Activated naive CD4-positive, alpha-beta T cell treated with anti-CD3 and anti-CD28 coated beads, Interleukin-2, amount 50 U/mL, for 24 hours (primary cell): ENCODE results near the gene RNF149.

Experiments used
- H3K27ac Mint-ChIP-seq: one replicate; pipeline ENCODE4 v1.8.0; 2021; ENCODE audit warnings: mild to moderate bottlenecking, mixed read lengths
- H3K27me3 Mint-ChIP-seq: one replicate; pipeline ENCODE4 v1.8.0; 2021; ENCODE audit warnings: mixed read lengths
- H3K36me3 Mint-ChIP-seq: one replicate; pipeline ENCODE4 v1.8.0; 2021; ENCODE audit warnings: mixed read lengths
- H3K4me1 Mint-ChIP-seq: one replicate; pipeline ENCODE4 v1.8.0; 2021; ENCODE audit warnings: mixed read lengths
- H3K4me3 Mint-ChIP-seq: one replicate; pipeline ENCODE4 v1.8.0; 2021; ENCODE audit warnings: mild to moderate bottlenecking, mixed read lengths
- H3K9me3 Mint-ChIP-seq: one replicate; pipeline ENCODE4 v1.8.0; 2021; ENCODE audit warnings: mixed read lengths

RNF149 gene

DNA sequence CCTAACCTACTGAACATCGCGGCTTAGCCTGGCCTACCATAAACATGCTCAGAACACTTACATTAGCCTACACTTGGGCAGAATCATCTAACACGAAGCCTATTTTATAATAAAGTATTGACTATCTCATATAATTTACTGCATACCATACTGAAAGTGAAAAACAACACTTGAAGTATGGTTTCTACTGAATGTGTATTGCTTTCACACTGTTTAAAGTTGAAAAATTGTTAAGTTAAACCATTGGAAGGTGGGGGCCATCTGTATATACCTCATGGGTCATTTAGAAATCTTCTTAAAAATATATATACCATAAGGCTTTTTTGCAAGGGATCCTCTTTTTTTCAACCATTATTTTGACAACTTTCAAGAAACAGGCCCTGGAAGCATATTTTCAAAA is 16.5 kb downstream of the RNF149 start:
- no peaks in the 10 kb centered on the region for H3K27me3 Mint-ChIP-seq
- no peak overlapping the region for H3K4me3 Mint-ChIP-seq
- no peaks in the 10 kb centered on the region for H3K9me3 Mint-ChIP-seq
- peaks cover 18% of the 10 kb centered on the region for H3K36me3 Mint-ChIP-seq
- H3K4me1 Mint-ChIP-seq, result peaks cover 42% of the 10 kb centered on the region
- no peak overlapping the region for H3K27ac Mint-ChIP-seq

DNA sequence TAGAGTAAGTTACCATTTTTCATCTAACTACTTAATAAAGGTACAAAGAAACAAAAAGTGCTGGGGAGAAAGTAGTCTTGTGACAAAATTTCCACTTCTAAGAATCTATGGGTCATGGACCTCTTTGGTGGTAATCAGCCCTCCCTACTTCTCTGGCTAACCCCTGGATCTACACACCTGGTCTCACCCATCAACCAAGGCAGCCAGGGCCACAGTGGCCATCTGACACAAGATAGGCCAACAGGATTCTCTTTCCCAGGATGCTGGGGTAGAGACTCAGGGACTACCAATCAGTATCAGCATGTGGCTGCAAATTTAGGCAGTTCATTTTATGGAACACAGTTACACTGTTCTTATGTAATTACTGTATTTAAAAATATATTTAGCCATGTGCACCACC is 17.8 kb downstream of the RNF149 start:
- H3K4me3 Mint-ChIP-seq, result no peak overlapping the region
- no peaks in the 10 kb centered on the region for H3K9me3 Mint-ChIP-seq
- no peak overlapping the region for H3K27ac Mint-ChIP-seq
- H3K36me3 Mint-ChIP-seq, result peaks cover 18% of the 10 kb centered on the region
- H3K27me3 Mint-ChIP-seq, result no peaks in the 10 kb centered on the region
- H3K4me1 Mint-ChIP-seq, result peaks cover 37% of the 10 kb centered on the region

DNA sequence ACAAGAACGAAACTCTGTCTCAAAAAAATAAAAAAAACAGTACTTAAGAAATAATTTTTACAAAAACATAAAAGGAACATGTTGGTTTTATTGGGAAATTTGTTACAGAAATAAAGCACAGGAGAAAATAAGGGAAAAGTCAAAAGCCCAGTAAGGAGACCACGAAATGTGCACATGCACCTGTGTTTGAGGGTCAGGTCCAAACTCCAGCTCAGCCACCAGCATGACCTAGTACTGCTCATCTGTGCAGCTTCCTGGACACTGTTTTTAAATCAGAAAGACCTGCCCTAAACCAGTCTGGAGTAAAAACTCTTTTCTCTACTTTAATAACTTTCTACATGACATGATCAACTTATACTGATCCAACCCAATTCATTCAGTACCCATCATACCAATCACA is 21.2 kb downstream of the RNF149 start:
- Mint-ChIP-seq H3K27me3 (no peaks in the 10 kb centered on the region), H3K36me3 (peaks cover 23% of the 10 kb centered on the region), H3K27ac (no peak overlapping the region), H3K9me3 (no peaks in the 10 kb centered on the region), H3K4me1 (peaks cover 28% of the 10 kb centered on the region), H3K4me3 (no peak overlapping the region)

DNA sequence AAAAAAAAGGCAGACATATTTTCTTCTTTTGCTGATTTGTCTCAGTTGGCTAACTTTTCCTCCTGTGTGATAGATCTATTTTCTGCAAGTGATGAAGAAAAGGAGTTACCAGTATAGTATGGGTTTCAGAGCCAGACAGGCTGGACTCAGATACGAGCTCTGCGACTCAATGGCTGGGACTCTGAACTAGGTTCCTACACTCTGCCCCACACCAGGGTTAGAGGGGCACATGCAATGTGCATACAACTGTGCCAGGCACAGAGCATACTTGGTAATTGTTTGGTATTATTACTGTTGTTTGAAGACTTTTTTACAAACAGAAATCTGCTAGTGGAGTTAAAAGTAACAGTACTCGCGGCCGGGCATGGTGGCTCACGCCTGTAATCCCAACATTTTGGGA is 21.8 kb downstream of the RNF149 start:
- H3K4me1 Mint-ChIP-seq, result peaks cover 34% of the 10 kb centered on the region
- no peak overlapping the region for H3K4me3 Mint-ChIP-seq
- H3K27me3 Mint-ChIP-seq, result no peaks in the 10 kb centered on the region
- peaks cover 28% of the 10 kb centered on the region for H3K36me3 Mint-ChIP-seq
- H3K27ac Mint-ChIP-seq, result no peak overlapping the region
- no peaks in the 10 kb centered on the region for H3K9me3 Mint-ChIP-seq

DNA sequence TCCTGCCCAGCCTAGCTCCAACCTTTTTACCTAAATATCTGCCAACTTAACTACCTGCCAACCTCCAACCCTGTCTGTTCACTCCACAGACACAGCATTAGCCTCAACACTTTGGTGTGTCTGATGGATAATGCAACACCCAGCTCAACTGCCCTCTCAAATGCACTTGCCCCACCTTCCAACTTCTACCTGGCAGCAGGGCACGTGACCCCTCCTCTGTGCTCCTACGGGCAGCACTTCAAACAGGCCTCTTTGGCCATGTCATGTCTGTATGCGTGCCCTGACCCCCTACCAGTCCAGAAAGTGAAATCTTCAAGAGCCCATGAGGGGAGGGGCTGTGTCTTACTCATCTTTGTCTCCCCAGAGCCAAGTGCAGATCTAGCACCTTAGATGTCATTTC is 25.5 kb downstream of the RNF149 start:
- Mint-ChIP-seq H3K27ac (peak overlapping the region; percentile 72), H3K4me1 (peaks cover 38% of the 10 kb centered on the region), H3K36me3 (peaks cover 35% of the 10 kb centered on the region), H3K27me3 (no peaks in the 10 kb centered on the region), H3K9me3 (no peaks in the 10 kb centered on the region), H3K4me3 (no peak overlapping the region)

DNA sequence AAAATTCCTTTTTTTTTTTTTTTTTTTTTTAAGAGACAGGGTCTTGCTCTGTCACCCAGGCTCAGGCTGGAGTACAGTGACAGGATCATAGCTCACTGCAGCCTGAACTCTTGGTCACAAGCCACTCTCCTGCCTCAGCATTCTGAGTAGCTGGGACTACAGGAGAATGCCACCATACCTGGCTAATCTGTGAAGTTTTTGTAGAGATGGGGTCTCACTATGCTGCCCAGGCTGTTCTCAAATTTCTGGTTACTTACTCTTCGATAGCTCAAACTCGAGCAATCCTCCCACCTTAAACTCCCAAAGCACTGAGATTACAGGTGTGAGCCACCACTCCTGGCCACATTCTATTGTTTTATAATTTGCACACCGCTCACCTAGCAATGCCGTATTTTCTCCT is 27.0 kb downstream of the RNF149 start:
- H3K27ac Mint-ChIP-seq, result no peak overlapping the region

DNA sequence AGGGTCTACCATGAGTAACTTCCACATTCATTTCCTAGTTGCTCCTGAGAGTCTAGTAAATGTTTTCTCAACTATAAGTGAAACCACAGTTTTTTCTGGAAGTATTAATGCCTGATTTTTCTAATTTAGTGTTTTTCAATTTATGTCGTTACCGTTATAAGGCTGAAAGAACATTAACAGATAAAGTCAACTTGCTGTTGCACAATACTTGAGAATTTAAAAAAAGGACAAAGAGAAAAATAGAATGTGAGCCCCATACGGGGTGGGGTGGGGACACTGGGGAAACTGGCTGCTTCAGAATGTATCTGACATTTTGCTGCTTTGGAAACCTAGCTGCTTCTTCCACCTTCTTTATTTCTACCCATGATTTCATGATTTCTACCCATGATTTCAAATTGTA is 29.6 kb downstream of the RNF149 start:
- H3K27ac Mint-ChIP-seq, result peak overlapping the region; percentile 18
- no peaks in the 10 kb centered on the region for H3K9me3 Mint-ChIP-seq
- peaks cover 34% of the 10 kb centered on the region for H3K36me3 Mint-ChIP-seq
- H3K27me3 Mint-ChIP-seq, result no peaks in the 10 kb centered on the region
- no peak overlapping the region for H3K4me3 Mint-ChIP-seq
- peaks cover 38% of the 10 kb centered on the region for H3K4me1 Mint-ChIP-seq

More for the DNA sequence above, 27.0 kb downstream of the RNF149 start:
- H3K27me3 Mint-ChIP-seq, result no peaks in the 10 kb centered on the region
- peaks cover 35% of the 10 kb centered on the region for H3K36me3 Mint-ChIP-seq
- no peaks in the 10 kb centered on the region for H3K9me3 Mint-ChIP-seq
- no peak overlapping the region for H3K4me3 Mint-ChIP-seq
- peaks cover 37% of the 10 kb centered on the region for H3K4me1 Mint-ChIP-seq

DNA sequence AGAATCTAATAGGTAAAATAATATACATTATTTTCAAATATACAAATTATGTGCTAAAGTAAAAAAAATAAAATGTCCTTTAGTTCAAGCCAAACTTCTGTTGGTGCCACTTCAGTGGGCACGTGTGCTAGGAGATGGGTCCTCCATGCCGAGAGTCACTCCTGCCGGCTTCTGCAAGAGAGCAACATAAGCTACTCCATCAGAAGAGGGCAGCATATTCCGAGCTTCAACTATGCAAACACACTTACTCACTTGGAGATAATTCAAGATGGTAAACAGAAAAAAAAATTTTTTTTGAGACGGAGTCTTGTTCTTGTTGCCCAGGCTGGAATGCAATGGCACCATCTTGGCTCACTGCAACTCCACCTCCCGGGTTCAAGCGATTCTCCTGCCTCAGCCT is 31.4 kb downstream of the RNF149 start:
- H3K27ac Mint-ChIP-seq, result no peak overlapping the region
- H3K9me3 Mint-ChIP-seq, result no peaks in the 10 kb centered on the region
- no peak overlapping the region for H3K4me3 Mint-ChIP-seq
- no peaks in the 10 kb centered on the region for H3K27me3 Mint-ChIP-seq
- peaks cover 29% of the 10 kb centered on the region for H3K36me3 Mint-ChIP-seq
- H3K4me1 Mint-ChIP-seq, result peaks cover 41% of the 10 kb centered on the region

DNA sequence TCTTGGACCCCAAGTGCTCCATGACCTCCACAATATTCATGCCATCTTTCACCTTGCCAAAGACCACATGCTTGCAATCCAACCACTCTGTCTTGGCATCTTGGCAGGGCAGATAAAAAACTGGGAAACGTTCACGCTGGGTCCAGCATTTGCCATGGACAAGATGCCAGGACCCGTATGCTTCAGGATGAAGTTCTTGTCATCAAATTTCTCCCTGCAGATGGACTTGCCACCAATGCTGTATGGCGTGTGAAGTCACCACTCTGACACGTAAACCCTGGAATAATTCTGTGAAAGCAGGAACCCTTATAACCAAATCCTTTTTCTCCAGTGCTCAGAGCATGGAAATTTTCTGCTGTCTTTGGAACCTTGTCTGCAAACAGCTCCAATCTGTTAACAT is 34.4 kb downstream of the RNF149 start:
- H3K9me3 Mint-ChIP-seq, result no peaks in the 10 kb centered on the region
- peak overlapping the region; percentile 70 for H3K27ac Mint-ChIP-seq
- H3K4me3 Mint-ChIP-seq, result no peak overlapping the region
- H3K4me1 Mint-ChIP-seq, result peaks cover 42% of the 10 kb centered on the region
- peaks cover 15% of the 10 kb centered on the region for H3K36me3 Mint-ChIP-seq
- H3K27me3 Mint-ChIP-seq, result no peaks in the 10 kb centered on the region

DNA sequence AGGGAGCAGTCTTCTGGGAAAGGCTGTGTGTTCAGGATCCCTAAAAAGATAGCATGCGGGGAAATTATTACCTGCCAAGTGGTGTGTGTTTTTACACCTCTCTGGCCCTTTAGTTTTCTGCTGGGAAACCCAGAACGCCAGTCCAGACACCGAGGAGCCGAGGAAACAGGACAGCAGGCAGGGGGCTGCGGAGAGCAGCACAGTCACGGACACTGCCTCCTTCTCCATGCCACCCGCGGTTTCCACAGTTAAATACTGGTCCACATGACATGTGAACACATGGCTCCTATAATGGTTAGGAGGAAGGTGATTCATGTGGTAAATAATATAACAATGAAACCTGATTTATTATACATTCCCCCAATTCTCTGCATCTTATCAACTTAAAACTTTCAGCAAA is 35.4 kb downstream of the RNF149 start:
- Mint-ChIP-seq H3K4me3 (no peak overlapping the region), H3K9me3 (no peaks in the 10 kb centered on the region), H3K4me1 (peaks cover 44% of the 10 kb centered on the region), H3K36me3 (peaks cover 13% of the 10 kb centered on the region), H3K27ac (peak overlapping the region; percentile 55), H3K27me3 (no peaks in the 10 kb centered on the region)

DNA sequence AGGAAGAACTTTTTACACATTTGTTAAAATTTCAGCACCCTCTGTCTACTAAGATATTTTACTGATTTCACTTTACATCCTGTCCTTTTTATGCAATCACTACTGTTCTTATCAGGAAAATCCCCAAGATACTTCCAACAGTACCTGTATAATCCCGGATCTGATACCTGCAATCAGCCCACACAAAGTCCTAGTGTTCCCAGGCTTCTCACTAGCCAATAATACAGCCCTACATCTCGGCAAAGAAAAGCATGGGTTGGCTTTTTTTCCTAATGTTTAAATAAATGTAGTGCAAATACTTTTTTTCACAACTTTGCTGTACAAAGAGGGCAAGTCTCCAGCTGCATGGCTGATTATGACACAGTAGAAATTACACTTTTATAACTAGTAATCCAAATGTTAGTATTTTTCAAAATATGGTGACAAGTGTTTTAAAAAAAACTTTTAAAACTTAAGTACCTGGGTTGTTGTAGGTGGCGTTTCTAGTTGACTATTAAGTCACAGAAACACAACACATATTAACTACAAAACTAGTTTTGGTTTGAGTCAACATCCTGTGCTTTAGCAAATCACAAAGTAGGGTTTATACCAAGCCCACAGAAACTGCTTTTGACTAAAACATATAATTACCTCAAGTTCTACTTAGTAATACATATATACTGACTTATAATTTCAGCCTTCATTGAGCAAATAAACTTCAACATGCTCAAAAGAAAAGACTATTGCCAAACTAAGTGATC is 36.3 kb downstream of the RNF149 start:
- Mint-ChIP-seq H3K27me3 (no peaks in the 10 kb centered on the region), H3K4me3 (no peak overlapping the region), H3K9me3 (no peaks in the 10 kb centered on the region), H3K27ac (peak overlapping the region; percentile 65), H3K36me3 (peaks cover 12% of the 10 kb centered on the region), H3K4me1 (peaks cover 42% of the 10 kb centered on the region)

DNA sequence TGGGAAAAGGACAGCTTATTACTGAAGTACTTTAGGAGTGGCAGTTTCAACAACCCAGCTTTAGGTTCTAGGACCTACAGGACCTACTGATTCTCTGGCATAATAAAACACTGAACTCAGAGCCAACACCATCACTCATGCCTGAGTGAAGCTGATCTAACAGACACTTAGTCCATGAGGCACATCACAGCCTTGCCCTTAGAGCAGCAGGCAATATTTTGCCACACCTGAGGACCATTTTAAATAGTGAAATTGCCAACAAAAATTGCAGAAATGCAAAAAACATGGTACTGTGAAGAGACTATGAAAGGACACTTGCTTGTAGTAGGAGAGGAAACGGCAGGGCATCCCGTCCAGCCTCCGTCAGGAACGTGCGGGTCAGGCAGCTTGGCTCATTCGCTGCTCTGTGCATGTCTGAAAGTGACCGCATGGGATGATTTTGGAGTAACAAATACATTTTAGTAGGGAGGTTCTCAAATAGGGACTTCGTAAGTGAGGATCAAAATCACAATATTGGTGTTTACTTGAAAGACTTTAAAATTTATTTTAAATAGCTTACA is 37.7 kb downstream of the RNF149 start:
- Mint-ChIP-seq H3K4me3 (no peak overlapping the region), H3K36me3 (peaks cover 9% of the 10 kb centered on the region), H3K27me3 (no peaks in the 10 kb centered on the region), H3K9me3 (no peaks in the 10 kb centered on the region), H3K27ac (no peak overlapping the region), H3K4me1 (peaks cover 47% of the 10 kb centered on the region)

DNA sequence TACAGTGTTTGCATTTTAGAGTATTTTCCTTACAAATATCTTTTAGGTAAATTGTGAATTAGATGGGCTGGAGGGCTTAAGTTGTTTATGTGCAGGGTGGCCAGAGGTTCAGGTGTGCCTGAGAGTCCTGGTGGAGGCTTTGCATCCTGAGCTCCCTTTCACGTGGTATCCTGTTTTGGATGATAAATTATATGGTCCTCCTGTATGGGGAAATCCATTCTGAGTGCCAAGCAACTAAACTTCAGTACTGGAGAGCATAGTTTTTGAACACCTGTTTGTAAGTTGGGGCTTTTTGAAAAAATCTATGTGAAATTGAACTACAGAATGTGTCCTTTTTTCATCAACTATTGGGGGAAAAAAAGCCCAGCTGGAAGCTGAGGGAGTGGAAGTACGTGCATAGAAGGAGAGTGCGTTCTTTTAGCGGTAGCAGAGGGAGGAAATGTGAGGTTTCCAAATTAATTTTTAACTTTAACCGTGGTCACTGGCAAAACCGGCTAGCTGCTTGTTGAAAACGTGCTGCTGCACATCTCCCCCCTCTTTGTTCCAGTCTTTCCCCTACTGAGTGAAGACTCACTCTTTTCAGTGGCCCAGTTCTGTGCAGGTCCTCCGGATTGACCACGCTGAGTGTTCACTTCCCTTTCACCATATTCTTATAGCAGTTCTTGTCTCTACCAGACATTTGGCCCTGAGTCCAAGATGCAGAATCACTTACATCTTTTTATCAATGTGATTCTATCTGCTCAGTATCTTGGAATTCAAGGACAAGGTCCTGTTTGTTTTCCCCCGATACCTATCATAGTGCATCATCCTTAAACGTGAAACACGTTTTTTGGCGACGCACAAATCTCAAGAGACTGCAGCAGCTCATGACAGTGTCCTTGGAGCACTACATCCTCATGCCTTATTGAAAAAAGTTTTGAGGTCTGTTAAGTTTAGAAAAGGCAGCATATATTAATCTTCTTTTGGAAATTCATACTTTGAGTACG is 40.5 kb downstream of the RNF149 start:
- peaks cover 57% of the 10 kb centered on the region for H3K4me1 Mint-ChIP-seq
- H3K9me3 Mint-ChIP-seq, result no peaks in the 10 kb centered on the region
- H3K27me3 Mint-ChIP-seq, result no peaks in the 10 kb centered on the region
- H3K4me3 Mint-ChIP-seq, result no peak overlapping the region
- peaks cover 8% of the 10 kb centered on the region for H3K36me3 Mint-ChIP-seq
- H3K27ac Mint-ChIP-seq, result peak overlapping the region; percentile 55

DNA sequence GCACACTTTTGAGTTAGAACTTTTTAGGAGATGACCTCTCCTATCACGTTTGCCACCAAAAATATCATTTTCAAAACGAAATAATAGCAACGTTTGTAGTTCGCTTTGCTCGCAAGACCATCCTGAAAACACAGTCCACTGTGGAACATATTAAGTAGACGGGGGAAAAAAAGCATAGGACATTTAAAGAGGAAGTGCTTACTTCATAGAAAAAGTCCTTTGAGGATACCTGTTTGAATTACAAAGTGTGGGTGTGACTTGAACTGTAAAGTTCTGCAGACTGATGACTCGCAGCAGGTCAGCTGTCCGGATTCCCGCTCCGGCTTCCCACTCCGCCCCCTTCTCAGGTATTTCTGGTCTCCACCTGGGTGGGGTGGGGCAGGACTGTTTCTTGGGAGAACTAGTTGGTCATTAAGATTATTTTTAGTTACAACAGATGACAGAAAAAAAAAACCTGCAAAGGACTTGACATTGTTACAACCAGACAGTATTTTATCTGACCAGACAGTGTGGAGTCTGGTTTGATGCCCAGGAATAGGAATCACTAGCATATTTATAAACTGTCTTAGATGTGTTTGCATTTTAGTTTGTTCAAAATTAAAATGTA is 42.5 kb downstream of the RNF149 start:
- Mint-ChIP-seq H3K36me3 (peaks cover 13% of the 10 kb centered on the region), H3K27ac (peak overlapping the region; percentile 78), H3K27me3 (no peaks in the 10 kb centered on the region), H3K9me3 (no peaks in the 10 kb centered on the region), H3K4me1 (peaks cover 54% of the 10 kb centered on the region), H3K4me3 (no peak overlapping the region)

DNA sequence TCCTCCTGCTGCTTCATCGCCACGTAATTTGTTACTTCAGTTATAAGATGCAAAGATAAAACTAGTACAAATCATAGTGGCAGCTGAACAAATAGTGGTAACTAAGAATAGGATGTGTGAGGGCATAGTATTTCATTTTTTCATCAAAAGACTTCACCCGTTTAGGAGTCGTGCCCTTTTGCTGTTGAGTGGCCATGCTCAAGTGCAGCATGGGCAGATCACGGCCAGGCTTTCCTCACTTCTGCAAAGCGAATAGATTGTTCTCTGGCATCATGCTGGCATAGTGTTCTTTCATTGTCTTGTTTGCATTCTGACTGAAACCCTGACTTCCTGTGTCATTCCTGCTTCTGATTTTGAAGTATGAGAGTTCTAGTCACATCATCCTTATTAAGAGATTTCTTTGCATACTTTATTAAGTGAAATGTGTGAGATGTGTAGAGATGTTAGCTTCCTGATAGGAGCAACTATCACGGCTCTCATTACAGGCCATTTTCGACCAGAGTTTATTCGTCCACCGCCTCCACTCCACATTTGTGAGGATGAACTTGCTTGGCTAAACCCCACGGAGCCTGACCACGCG is 44.1 kb downstream of the RNF149 start:
- no peaks in the 10 kb centered on the region for H3K27me3 Mint-ChIP-seq
- peaks cover 52% of the 10 kb centered on the region for H3K4me1 Mint-ChIP-seq
- no peaks in the 10 kb centered on the region for H3K9me3 Mint-ChIP-seq
- peak overlapping the region; percentile 30 for H3K27ac Mint-ChIP-seq
- peaks cover 10% of the 10 kb centered on the region for H3K36me3 Mint-ChIP-seq
- no peak overlapping the region for H3K4me3 Mint-ChIP-seq
